Nasal cavity respiratory epithelium epithelial cell of viscerocranial mucosa (primary cell): Measurements from ENCODE around the gene IDH3G. TPM values are rescaled to one million over a fixed set of nuclear protein-coding genes. Genes with fewer than 3 reads are reported as not detected.

Source experiments
- total RNA-seq: library from RNA; depleted of rRNA; stranded (reverse); fragments of >200 nt; gene quantifications from 2 replicates; pipeline ENCODE4 v1.2.3, GENCODE V29; 2014

IDH3G gene
- 22.9 and 38.8 TPM in 2 replicates for total RNA-seq

GRCh38 chrX:153794018-153794896 is at the start of gene IDH3G, which contains the start of gene SSR4:
Gene IDH3G (minus strand): TSS chrX:153794375. CDS start chrX:153794326, 49 bp downstream.
Gene SSR4 (plus strand): TSS chrX:153794668. CDS start chrX:153794688, 20 bp downstream.

GRCh38 chrX:153829799-153830639 is 35.8 kb upstream of the IDH3G start, which contains the start of gene PDZD4:
Gene PDZD4 (minus strand): TSS chrX:153830544. CDS start chrX:153830298, 246 bp downstream.

GRCh38 chrX:153780678-153781427 is 13.3 kb downstream of the IDH3G start, which contains the start of gene SRPK3:
Gene SRPK3 (plus strand): TSS chrX:153781041. CDS start chrX:153781087, 46 bp downstream.

GRCh38 chrX:153763989-153764755 is 30.0 kb downstream of the IDH3G start, which contains the start of gene PLXNB3:
Gene PLXNB3 (plus strand): TSS chrX:153764249. CDS start chrX:153765536, 1,287 bp downstream.

Other genes with a start within 250 kb of the IDH3G start
- gene CCNQ, start 195.2 kb downstream of the IDH3G start, total RNA-seq: 23.2 and 43.1 TPM in 2 replicates
- 0.28 and 0.68 TPM in 2 replicates for gene DUSP9, start 147.2 kb downstream of the IDH3G start, total RNA-seq
- 0.34 and 2.5 TPM in 2 replicates for gene PNCK, start 120.6 kb downstream of the IDH3G start, total RNA-seq
- gene SLC6A8, start 106.4 kb downstream of the IDH3G start, total RNA-seq: 29.0 and 77.4 TPM in 2 replicates
- 229 and 239 TPM in 2 replicates for gene BCAP31, start 70.0 kb downstream of the IDH3G start, total RNA-seq
- gene ABCD1, start 69.5 kb downstream of the IDH3G start, total RNA-seq: 1.0 and 4.3 TPM in 2 replicates
- gene PLXNB3, start 30.1 kb downstream of the IDH3G start, total RNA-seq: 2.7 and 28.8 TPM in 2 replicates
- gene SRPK3, start 13.3 kb downstream of the IDH3G start, total RNA-seq: under 0.01 and 0.14 TPM in 2 replicates
- 71.8 and 132 TPM in 2 replicates for gene SSR4, start 293 bp upstream of the IDH3G start, total RNA-seq
- gene PDZD4, start 36.2 kb upstream of the IDH3G start, total RNA-seq: 0.36 TPM in 1 of 2 replicates, not detected in the other
- 2.1 and 6.3 TPM in 2 replicates for gene L1CAM, start 91.8 kb upstream of the IDH3G start, total RNA-seq
- gene AVPR2, start 110.3 kb upstream of the IDH3G start, total RNA-seq: not detected in 2 replicates
- gene ARHGAP4, start 131.9 kb upstream of the IDH3G start, total RNA-seq: 0.68 and 1.4 TPM in 2 replicates
- 51.6 and 54.3 TPM in 2 replicates for gene NAA10, start 140.7 kb upstream of the IDH3G start, total RNA-seq
- 1.0 and 3.6 TPM in 2 replicates for gene RENBP, start 150.3 kb upstream of the IDH3G start, total RNA-seq
- gene HCFC1, start 177.4 kb upstream of the IDH3G start, total RNA-seq: 8.9 and 26.0 TPM in 2 replicates
- gene TMEM187, start 178.4 kb upstream of the IDH3G start, total RNA-seq: 5.1 and 7.5 TPM in 2 replicates
- gene IRAK1, start 225.5 kb upstream of the IDH3G start, total RNA-seq: 127 and 144 TPM in 2 replicates